GM19193 (cell line): ENCODE results near the gene POLR3B.

Experiments
- POLR2A ChIP-seq: IDR thresholded peaks from 4 replicates; pipeline ENCODE4 v1.6.1; 2011; ENCODE audit not compliant: insufficient read depth, insufficient read length; ENCODE audit errors: extremely low read depth

The POLR3B gene

DNA sequence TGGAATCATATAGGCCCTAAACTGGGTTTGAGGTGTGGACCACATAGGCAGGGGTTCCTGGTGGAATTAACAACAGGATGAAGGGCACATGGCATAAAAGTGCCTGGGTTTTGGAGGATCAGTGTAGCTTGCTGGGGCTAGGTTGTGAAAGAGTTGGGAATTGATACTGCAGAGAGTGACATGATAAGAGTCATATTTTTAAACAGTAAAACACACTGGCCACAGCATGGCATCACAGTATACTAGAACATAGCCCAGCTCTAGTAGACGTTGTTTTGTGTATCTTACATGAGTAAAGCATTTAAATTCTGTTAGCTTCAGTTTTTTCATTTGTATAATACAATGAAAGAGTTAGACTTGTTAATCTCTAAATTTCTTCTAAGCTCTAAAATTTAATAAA, 102.0 kb downstream of the POLR3B start:
- TF ChIP-seq POLR2A = no peak

DNA sequence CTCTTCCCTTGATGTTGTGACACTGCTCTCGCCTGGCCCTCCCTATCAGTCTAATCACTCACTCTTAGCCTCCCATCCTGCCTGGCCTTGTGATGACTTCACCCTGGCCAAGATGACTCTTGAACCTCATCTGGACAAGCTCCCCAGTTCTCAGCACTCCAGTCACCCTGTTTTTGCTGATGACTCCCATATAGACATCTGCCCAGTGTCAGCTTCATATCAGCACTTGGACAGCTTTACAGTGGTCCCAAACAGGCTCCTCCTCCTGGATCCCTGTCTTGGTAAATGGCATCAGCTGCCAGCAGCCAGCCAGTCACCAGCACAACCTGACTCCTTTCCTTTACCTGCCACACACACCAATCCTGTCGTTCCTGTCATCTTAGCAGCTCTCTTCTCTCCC, 104.2 kb downstream of the POLR3B start:
- no peak for TF ChIP-seq POLR2A

DNA sequence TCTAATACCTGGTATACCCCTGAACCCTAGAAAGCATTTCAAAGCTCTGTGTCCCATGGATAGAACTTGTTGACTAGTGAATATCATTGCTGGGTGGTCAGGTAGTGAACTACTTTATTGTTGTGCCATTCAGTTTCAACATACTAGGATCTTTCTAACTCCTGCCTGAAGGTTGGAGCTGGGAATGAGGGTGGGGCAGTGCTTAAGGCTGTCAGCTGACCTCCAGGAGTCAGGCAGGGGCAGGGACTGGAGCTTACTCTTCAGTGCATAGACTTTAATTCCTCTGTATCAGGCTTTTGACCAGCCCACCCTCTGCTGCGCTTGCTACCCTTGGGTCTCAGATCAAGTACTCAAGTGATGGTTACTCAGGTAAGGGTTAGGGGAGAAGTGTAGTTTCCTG, 122.7 kb downstream of the POLR3B start:
- TF ChIP-seq POLR2A = no peak

DNA sequence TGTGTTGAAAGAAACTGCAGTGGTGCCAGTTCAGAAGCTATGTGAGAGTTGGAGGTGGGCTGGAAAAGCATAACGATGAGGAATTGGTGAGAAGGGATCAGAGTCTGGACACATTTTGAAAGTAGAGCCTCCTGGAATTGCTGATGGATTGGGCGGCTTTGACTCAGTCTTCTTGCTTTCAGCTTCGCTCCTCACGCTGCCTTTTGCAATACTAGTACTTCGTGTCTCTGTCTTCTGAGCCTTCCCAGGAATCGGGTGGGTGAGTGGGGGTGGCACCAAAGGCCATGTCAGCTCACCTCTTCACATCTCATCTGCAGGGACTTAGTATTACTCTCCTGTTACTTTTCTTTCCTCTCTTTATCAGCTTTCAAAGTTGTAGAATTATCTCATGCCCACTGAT, 123.7 kb downstream of the POLR3B start:
- no peak for TF ChIP-seq POLR2A

DNA sequence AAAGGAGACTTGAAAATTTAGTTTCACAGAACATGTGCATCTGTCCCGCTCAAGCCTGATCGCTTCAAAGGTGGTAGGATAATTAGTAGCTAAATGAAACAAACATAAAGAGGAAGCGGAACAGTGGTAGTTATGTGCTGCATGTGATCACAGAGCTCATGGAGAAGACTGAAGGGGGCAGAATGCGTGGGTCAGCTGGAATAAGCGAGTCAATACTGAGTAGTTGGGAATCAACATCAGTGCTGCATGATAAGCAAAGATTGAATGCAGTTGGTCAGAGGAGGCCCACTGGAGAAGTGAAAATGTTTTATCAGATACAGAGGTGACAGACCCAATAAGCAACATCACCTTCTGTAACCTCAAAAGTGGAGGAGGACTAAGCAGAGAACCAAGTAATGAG, 130.1 kb downstream of the POLR3B start:
- TF ChIP-seq POLR2A = no peak

DNA sequence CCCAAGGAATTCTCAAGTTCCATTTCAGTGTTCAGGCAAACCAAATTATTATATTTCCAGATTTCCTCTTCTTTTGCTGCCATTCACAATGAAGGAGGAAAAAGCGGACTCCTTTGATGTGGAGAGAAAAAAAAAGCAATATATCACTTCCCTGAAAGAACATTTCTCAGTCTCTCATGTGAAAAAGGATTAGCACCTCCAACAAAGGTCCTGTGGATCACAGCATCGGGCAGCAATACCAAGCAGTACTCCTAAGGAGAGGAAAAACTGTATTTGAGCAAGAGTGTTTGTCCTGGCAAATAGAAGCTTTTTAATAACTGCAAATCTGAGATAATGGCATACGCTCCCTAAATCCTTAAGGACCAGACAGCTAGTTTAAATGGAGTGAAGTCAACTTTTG, 131.3 kb downstream of the POLR3B start:
- TF ChIP-seq POLR2A = no peak

DNA sequence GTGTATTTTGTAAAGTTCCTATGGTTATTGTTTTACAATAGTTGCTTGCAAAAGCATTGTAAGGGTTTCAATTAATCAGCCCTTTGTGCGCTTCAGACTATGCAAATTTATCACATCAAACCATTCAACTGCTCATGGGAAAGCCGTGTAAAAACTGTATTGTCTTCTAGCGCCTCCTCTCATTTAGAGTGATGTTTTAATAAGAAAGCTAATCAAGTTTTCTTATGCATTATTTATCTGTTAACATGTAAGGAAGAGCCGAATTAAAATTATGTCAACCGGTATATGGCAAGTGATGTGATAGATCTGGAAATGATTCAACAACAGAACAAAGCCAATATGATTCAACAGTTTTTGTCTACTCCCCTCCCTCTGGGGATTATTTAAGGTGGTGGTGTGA, 132.7 kb downstream of the POLR3B start:
- no peak for TF ChIP-seq POLR2A

DNA sequence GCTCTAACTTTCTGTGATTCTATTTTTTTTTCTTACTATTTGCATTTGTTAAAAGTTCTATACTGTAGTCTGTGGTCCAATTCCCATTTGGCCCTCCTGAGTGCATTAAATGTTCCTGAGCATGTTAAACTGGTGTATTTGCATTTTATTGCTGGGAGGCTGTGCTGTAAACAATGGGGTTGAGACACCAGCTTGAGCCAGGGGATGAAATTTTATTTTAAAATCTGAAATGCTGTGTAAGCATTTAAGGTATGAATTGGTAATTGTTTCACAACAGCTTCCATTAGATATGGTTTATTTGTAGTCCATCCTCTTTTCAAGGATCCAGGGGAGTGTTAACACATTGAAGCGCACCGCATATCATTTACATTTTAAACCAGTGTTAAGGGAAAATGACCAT, 135.3 kb downstream of the POLR3B start:
- no peak for TF ChIP-seq POLR2A

DNA sequence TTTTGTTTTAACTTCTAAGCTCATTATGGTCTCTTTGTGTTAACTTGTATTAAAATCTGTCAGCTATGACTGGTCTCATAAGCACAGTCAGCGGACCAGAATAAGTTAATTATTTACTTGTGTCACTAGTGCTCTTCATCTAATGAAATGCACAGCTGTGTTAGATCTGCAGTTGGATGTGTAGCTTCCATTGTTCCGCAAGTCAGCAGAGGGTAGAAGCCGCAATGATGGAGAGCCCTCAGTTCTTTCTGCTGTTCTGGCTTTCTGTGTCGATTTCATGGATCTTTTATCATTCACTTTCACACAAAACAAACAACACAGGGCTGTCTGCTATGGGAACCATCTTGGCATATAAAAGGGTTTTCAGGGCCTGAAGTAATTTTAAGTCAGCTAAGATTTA, 136.0 kb downstream of the POLR3B start:
- TF ChIP-seq POLR2A = no peak

DNA sequence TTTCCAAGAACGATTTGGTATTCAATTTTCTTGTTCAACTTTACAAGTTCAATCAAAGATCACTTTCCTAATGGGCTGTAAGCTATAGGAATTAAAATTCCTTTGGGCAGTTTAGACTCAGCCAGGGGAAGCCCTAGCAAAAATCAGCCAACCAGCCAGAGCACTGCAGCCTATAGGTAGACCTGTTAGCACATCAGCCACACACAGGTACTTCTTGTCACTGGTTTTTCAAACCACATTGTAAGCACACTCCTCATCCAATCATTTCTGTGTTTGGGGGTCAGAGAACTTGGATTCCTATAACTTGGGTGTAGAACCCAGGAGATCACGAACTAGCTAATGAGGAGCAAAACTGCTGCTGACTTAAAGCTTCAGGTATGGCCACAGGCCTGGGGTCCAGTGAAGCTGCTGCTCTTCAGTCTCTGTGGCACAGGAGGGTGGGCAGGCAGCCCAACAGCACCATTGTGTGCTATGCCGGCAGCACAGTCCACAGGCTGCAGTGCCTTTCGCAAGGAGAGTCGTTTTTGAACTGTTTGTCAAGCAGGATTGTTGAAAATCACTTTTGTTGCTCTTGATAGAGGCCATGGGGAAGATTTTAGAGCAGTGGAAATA, 137.9 kb downstream of the POLR3B start:
- TF ChIP-seq POLR2A = no peak

DNA sequence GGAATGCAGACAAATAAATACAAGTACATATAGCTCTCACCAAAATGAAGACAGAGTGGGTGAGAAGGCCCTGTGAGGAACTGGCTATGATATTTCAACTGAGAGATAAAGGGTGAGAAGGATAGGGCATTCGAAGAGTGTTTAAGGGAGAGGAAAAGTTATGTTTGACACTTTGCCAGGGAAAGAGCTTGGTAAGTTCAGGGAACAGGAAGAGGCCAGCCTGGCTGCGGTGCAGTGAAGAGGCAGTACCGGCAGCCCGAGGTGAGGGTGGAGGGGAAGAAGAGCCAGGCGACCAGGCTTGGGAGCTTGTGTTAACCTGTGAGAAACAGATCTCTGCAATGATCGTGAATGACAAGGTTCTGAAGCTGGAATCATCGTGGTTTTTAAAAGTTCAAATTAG, 140.5 kb downstream of the POLR3B start:
- TF ChIP-seq POLR2A = no peak

DNA sequence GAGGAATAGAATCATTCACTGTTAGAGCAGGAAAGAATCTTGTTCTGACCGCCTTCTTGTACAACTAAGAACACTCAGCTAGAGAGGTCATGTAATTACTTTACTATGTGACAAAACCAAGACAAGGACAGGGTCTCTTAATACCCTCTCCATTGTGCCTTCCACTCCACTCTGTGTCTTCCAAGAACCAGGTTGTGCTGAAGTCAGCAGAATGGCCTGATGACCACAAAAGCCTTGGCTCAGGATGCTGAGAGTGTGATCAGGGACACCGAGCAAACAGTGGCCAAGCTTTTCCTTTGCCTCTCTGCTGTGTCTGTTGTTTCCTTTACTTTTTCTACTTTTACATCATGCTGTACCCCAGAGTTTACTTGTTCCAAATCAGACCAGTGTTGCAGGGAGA, 142.1 kb downstream of the POLR3B start:
- TF ChIP-seq POLR2A = no peak

DNA sequence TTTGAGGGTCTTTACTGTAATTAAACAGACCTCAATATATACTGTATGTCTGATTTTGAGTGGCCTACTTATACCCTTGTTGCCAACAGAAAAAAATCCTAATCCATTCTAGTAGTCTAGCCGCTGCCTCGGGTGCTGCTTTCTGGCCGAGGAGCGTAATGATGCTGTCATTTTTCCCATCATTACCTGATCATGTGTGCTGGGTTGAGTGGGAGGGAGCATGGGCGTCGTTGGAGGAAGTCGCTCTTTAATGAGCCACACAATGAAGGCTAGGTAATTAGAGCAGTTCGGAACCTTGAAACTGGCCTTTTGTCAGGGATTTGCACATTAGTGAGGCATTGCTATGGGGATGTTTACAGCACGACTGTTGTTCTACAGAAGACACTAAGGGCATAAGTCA, 149.1 kb downstream of the POLR3B start:
- no peak for TF ChIP-seq POLR2A

DNA sequence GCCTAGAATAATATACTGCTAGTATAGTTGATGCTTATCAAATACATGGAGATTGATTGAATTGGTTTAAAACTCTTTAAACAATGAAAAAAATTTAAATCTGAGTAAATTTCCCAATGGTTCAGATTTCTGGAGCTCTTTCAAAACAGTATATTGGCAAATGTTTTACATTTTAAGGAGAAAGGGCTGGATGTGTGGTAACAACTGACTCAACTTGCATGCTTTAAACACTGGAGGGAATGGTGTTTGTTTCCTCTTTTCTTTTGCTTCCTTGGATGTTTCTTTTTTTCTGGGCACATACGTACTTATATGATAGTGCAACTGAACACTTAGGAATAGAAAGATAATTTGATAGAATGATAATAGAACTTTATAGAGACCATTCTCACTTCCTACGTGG, 151.4 kb downstream of the POLR3B start:
- no peak for TF ChIP-seq POLR2A

DNA sequence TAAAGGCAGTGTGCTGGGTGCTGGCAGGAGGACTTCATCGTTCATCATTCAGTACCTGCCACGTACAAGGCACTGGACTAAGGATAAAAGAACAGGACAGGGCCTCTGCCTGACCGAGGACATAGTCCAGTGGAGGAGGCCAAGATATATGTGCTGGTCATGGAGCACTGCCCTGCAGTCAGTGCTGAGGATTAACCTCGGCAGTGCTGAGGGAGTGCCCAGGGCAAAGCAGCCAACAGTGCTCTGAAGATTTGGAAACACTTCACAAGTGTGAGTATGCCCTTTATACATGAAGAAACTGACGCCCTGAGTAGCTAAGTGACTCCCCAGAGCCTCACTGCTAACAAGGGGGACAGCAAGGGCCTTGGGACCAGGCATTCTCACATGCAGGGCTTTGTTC, 153.8 kb downstream of the POLR3B start:
- no peak for TF ChIP-seq POLR2A

DNA sequence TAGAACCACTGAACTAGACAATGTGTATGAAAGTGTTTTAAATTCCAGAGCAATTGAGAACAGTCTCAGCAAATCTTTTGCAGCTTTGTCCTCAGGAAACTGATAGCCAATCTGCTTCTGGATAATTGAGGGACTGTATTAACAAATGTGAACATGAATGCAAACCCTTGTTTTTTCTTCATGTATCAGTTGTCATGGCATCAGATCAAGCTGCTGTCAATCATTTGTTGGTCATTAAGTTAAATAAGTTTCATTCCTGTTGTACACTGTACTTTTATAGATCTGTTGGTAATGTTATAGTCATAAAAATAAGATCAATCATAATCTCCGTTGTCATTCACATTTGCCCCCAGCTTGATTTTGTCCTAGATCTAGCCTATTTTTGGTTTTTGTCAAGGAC, 159.8 kb downstream of the POLR3B start:
- TF ChIP-seq POLR2A = no peak

DNA sequence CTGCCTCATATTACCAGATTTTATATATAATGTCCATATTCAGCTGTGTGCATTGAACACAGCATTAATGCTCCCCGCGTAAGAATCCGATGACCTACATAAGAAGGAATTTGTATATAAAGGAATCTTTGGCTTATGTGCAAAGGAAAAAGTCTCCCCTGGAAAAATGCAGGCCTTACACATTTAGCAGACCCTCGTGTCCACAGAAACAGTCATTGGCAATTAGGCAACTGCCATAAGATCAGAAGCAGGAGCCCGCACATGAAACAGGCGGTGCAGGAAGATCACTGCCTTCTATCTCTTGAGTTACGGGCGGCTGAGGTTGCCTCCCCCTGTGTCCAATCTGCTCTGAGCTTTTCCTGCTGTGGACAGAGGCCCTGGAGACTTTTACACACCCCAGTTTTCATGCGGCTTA, 162.1 kb downstream of the POLR3B start:
- TF ChIP-seq POLR2A = no peak
